A204.1 (cell line): ENCODE measurements around the gene ASIC2.
"Not testable (repeated sequence)": the region's sequence is repeated elsewhere in the genome, so short reads cannot be mapped to it uniquely, and the experiment has no call there.

Experiments used
- FAIRE-seq: peaks from 2 replicates; lab custom pipeline; 2012; peaks lifted over from hg19 to GRCh38; lab: Jason Lieb, UNC

Gene ASIC2

DNA sequence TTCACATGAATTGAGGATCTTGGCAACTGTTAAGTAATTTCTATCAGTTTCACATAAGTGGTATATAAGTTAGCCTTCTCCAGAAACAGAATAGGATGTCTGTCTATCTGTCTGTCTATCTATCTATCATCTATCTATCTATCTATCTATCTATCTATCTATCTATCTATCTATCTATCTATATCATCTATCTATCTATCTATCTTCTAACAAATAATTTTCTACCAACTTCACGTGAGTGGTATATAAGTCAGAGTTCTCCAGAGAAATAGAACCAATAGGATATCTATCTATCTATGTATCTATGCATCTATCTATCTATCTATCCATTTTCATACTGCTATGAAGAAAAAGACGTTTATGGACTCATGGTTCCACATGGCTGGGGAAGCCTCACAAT, 312.9 kb downstream of the ASIC2 start:
- no peak for FAIRE-seq

DNA sequence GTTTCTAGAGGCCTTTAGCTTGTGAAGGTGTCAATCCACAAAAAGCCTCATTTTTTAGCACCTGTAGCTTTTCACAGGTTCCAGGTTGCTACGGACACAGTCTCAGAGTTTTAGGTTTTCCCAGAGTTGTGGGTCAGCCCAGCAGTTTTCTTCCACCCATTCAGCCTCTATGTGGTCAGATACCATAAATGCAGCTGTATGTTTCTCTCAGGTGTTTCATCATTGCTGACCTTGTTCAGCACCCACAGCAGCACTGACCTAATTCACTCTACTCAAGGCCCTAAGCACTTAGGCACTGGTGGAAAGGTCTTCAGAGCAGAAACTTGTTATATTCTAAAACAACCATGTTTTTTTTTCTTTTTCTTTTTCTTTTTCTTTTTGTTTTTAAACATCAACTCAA, 316.5 kb downstream of the ASIC2 start:
- no peak for FAIRE-seq

DNA sequence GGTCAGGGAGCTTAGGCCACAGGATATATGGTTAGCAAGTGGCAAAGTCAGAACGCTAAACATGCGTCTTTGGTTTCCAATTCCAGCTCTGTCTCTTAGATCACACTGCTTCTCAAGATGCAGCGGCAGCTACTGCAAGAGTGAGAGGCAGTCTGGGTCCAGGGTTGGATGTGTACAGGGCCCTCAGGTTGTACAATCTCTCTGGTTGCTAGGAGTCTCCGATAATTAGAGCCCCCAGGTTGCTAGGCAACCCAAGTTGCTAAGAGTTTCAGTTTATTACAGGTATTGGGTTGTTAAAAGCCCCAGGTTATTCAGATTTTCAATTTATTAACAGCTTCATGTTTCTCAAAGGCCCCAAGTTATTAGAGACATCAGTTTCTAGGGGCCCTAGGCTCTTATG, 317.0 kb downstream of the ASIC2 start:
- FAIRE-seq, result no peak

DNA sequence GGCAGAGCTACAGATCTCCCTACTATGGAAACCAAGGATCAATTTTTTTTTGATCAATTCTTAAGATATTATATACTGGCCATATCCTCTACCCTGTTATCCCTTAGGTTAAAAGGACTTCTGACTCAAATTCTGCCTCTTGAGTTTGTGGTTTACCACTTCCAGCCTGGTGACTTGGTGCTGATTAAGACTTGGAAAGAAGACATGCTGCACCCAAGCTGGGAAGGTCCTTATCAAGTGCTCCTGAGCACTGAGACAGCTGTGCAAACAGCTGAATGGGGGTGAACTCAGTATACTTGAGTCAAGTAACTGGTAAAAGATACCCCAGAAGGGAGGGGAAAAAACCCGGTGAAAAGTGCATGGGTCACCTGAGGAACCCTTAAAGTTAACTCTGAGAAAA, 321.9 kb downstream of the ASIC2 start:
- no peak for FAIRE-seq

DNA sequence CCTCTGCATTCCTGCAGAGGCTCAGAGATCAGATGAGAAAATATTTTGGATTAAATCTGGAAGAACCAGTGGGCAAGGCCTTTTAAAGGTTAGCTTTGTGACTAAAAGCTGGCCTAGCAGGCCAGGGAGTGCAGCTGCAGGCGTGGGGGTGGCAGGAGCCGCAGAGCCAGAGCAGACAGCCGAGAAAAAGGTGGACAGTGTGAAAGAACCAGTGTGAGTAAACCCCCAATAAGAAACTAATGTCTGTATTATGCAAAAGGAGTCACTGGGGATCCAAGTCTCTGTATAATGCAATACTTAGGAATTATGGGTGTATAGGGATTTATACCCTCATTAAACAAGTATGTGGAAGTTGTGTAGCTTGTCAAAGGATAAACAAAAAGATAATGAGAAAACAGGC, 322.8 kb downstream of the ASIC2 start:
- no peak for FAIRE-seq

DNA sequence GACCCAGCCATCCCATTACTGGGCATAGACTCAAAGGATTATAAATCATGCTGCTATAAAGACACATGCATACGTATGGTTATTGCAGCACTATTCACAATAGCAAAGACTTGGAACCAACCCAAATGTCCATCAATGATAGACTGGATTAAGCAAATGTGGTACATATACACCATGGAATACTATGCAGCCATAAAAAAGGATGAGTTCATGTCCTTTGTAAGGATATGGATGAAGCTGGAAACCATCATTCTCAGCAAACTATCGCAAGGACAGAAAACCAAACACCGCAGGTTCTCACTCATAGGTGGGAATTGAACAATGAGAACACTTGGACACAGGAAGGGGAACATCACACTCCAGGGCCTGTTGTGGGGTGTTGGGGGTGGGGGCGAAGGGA, 323.9 kb downstream of the ASIC2 start:
- not testable (repeated sequence) for FAIRE-seq

DNA sequence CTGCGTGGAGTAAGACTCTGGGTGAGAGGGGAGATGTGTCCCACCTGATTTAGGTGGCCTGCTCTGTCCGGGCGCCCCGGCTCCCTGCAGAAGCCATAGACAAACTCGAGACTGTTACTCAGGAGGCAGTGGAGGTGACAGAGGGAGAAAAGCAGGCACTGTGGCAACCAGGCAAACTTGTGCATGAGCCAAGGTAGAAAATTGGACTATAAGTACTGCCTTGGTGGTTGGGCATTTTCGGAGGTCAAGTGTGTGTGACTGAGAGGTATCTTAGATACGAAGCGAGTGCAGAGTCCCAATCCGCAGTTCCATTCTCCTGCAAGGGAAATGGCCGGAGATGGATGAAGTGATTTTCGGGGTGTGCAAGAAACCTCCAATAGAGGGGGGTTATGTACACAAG, 328.6 kb downstream of the ASIC2 start:
- no peak for FAIRE-seq
